KOPT-K1 (cell line): Measurements from ENCODE around the gene HOXD9.

Experiments
- H3K27ac ChIP-seq: fragments of 200-600 bp; sonication (generic); 2 replicates; pipeline ENCODE4 v1.5.1; 2016; ENCODE audit warnings: antibody characterized with exemption, mild to moderate bottlenecking, low read depth, low read length; ENCODE audit not compliant: poor library complexity, severe bottlenecking
- H3K36me3 ChIP-seq: fragments of 200-600 bp; sonication (generic); 2 replicates; pipeline ENCODE4 v1.5.1; 2017; ENCODE audit warnings: antibody characterized with exemption, mild to moderate bottlenecking, low read length, moderate library complexity; ENCODE audit not compliant: insufficient read depth
- H3K9me3 ChIP-seq: fragments of 200-600 bp; sonication (generic); 2 replicates; pipeline ENCODE4 v1.5.1; 2017; ENCODE audit warnings: antibody characterized with exemption, low read length, mild to moderate bottlenecking; ENCODE audit not compliant: insufficient read depth, poor library complexity, severe bottlenecking

Gene HOXD9

DNA sequence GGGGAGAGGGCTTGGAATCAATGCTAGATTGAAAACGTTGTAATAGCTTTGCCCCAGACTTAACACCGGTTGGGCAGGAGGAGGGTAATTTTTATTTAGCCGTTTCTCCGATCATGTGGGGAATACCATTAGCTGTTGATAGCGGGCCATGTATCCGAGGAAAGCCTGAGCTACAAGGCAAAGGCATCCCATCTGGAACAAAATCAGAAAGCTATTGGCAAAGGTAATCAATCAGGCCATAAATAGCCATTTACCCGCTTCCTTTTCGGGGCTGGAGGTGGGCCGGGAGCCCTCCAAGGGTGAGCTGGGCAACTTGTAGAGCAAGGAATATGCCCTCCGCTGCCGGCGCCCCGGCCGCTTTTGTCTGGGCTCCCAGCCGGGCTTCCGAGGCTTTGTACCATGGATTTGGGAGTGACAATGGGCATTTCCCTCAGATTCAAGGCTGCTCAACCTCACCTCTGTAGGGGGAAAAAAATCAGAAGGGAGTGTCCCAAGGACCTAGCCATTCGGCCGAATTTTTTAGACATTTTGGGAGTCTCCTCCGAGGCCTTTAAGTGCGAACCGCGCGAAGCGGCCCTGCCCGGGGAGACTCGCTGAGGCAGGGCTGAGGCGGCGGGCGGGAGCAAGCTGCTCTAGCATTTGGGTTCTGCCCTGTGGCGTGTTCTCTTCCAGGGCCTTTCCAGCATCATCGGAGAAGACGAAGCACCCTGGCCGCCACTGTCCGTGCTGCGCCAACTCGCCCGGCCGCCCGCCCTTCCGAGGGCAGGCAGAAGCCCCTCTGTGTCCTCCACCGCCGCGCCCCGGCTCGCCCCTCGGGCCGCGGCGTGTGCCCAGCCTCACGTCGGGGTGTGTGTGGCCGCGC, 1.1 kb upstream of the HOXD9 start:
- no peaks in the 10 kb centered on the region for H3K36me3 ChIP-seq

DNA sequence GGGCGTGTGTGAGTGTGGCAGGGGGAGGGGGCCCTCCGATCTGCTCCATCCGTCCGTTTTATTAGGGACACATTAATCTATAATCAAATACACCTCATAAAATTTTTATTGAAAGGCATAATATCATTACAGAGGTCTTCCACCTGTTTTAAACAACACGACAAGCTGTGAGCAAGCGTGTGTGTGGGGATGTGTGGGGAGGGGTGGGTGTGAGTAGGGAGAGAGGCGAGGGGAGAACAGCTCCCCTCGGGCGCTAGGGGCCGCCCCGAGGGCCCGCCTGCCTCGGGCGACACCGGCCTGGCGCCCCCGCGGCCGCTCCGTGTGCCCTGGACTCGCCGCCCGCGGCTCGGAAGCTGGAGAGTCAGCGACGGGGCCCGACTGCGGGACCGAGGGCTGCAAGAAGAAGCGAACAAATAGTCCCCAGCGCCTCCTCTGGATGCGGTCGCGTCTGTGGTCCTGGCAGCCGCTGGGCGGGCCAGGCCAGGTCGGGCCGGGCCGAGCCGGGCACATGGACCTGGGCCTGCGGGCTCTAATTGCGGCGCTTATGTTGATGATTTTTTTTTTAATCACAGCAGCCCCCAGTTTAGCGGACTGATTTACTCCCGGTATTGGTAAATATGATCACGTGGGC, 352 bp upstream of the HOXD9 start:
- Histone ChIP-seq H3K9me3 (no peaks in the 10 kb centered on the region), H3K27ac (no peak overlapping the region), H3K36me3 (no peaks in the 10 kb centered on the region)

More for the DNA sequence above, 1.1 kb upstream of the HOXD9 start:
- Histone ChIP-seq H3K9me3 (no peaks in the 10 kb centered on the region), H3K27ac (no peak overlapping the region)

GRCh38 chr2:176123411-176124109, 1.0 kb downstream of the HOXD9 start:
- Histone ChIP-seq H3K36me3 (no peaks in the 10 kb centered on the region), H3K9me3 (no peaks in the 10 kb centered on the region), H3K27ac (no peak overlapping the region)

DNA sequence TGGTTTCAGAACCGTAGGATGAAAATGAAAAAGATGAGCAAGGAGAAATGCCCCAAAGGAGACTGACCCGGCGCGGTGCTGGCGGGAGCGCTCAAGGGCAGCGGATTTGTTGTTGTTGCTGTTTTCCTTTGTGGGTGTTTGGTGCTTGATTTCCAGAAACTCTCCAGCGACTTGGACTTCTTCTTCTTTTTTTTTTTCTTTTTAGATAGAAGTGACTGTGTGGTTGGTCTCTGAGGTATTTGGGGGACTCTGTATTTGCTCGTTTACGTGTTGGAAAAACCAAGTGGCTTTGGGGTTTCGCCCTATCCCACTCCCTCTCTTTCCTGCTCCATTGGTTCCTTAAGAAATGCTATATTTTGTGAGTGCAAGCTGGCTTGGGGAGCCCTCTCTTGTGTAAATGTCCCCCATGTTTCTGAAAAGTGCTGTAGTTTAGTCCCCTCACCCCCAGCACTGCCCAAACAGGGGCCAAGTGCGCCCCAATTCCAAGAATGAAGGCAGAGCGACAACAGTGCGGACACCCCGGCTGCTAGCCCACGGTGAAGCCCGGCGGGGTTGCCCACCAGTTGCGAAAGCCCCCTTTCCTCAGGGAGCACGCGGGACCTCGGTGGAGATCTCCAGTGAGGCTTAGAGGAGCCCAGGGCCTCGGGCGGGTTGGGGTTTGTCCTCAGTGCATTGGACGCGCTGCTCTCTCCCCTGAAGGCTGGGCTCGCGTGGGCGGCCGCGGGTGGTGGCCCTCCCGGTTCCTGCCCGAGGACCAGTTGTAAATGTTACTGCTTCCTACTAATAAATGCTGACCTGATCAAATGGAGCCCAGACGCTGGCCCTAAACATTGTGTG, 1.8 kb downstream of the HOXD9 start:
- Histone ChIP-seq H3K9me3 (no peaks in the 10 kb centered on the region), H3K36me3 (no peaks in the 10 kb centered on the region), H3K27ac (no peak overlapping the region)

- Histone ChIP-seq H3K9me3 (no peaks in the 10 kb centered on the region), H3K36me3 (no peaks in the 10 kb centered on the region), H3K27ac (no peak overlapping the region)
Measured at GRCh38 chr2:176124947-176125771, 2.6 kb downstream of the HOXD9 start.

DNA sequence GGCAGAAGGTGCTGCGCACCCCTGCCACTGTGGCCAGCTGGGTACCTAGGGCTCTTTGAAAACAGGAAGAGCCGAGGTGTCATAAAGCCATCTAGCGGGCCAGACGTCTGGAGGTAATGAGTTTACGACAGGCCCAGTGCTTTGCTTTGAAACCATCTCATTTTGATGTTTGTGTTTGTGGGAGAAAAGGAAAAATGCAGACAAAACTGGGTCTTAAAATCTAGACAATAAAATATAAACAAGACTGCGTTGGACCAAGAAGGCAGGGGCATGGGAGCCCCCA, 3.2 kb downstream of the HOXD9 start:
- no peak overlapping the region for H3K27ac ChIP-seq
- no peaks in the 10 kb centered on the region for H3K36me3 ChIP-seq
- H3K9me3 ChIP-seq: no peaks in the 10 kb centered on the region

- Histone ChIP-seq H3K9me3 (no peaks in the 10 kb centered on the region), H3K27ac (no peak overlapping the region), H3K36me3 (no peaks in the 10 kb centered on the region)
Measured at GRCh38 chr2:176126929-176127773, 4.6 kb downstream of the HOXD9 start.

GRCh38 chr2:176127774-176128072, 5.2 kb downstream of the HOXD9 start:
- Histone ChIP-seq H3K36me3 (no peaks in the 10 kb centered on the region), H3K27ac (no peak overlapping the region), H3K9me3 (no peaks in the 10 kb centered on the region)

DNA sequence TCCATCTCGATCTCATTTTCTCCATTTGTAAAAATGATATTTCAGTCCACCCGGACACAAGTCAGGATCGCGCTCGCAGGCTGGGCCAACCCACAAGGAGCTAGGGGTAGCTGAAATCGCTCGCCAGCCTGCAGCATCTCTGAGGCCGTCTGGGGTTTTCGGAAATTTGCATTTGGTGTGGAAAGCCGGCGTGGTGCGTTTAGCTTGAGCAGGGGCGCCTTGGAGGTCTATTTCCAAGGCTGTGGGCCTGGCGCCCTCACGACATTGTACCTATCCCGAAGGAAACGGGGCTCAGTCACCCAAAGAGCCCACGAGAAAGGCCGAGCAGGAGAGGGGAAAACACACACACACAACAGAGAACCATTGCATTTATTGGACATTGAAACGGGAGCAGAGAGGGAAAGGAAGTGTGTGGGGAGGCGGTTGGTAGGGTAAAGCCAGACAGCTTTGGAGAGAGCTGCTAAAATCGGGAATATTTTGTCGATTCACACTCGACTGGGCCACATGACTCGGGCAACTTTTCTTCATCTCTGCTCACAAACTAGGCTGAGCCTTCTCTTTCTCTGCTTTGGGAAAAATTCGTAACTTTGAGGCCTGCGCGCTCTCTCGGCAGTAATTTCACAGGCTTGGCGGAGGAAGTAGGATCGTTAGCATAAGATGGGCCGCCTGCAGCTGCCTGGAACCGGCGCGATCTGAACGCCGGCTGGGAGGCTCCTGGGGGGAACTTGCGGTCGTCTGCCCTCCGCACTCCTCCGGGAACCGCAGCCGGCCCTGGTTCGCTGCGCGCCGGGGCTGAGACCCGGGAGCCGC, 5.9 kb downstream of the HOXD9 start:
- no peak overlapping the region for H3K27ac ChIP-seq
- H3K36me3 ChIP-seq: no peaks in the 10 kb centered on the region
- no peaks in the 10 kb centered on the region for H3K9me3 ChIP-seq

DNA sequence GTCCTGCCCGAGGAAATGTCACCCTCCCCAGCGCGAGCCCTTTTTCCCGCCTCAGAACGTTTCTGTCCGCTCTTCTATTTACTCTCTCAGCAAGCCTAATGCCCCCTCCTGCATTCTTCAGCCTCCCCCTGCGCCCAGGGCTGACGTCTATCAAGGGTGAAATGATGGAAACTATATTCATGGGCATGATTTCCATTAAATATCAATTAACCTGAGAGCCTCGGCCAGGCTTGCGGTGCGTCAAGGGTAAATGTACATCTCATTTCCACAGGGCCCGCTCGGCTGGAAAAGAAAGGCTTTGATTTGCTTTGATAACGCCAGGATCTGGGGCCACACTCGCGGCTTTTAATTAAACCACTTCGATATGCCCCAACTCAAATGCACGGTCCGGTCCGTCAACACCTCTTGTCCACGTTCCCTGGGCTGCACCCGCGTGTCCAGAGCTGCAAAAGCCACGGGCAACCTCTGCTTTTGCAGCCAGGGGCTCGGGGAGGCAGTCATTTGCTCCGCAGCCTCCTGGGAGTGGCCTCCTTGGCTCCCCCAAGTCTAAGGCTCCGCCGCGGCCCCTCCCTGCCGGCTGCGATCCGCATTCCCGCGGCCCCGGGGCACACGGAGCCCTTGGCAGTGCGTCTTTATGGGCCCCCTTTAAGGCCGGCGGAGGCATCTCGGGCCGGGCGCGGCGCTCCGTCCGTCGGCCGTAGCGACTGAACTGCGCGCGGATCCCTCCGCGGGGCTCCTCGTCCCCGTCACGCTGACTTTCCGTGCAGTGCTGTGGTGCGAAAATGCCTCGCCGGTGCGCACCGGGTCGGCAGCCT, 6.7 kb downstream of the HOXD9 start, which contains the start of gene HOXD8:
TSS of gene HOXD8 (plus strand) at position 724 of the 815 bp plus-strand sequence. CDS start 662 bp downstream, outside the sequence.
- no peak within 1 kb of the TSS for H3K27ac ChIP-seq
- H3K36me3 ChIP-seq: no peaks in the 10 kb centered on the region
- H3K9me3 ChIP-seq: no peaks in the 10 kb centered on the region

- no peak overlapping the region for H3K27ac ChIP-seq
- no peaks in the 10 kb centered on the region for H3K9me3 ChIP-seq
- no peaks in the 10 kb centered on the region for H3K36me3 ChIP-seq
Measured at GRCh38 chr2:176129813-176130146, 7.3 kb downstream of the HOXD9 start.

GRCh38 chr2:176130147-176130956, 7.8 kb downstream of the HOXD9 start:
- Histone ChIP-seq H3K9me3 (no peaks in the 10 kb centered on the region), H3K36me3 (no peaks in the 10 kb centered on the region), H3K27ac (no peak overlapping the region)
